ENCODE data around the gene TMEM203.

- TF ChIP-seq, protein P1, sequence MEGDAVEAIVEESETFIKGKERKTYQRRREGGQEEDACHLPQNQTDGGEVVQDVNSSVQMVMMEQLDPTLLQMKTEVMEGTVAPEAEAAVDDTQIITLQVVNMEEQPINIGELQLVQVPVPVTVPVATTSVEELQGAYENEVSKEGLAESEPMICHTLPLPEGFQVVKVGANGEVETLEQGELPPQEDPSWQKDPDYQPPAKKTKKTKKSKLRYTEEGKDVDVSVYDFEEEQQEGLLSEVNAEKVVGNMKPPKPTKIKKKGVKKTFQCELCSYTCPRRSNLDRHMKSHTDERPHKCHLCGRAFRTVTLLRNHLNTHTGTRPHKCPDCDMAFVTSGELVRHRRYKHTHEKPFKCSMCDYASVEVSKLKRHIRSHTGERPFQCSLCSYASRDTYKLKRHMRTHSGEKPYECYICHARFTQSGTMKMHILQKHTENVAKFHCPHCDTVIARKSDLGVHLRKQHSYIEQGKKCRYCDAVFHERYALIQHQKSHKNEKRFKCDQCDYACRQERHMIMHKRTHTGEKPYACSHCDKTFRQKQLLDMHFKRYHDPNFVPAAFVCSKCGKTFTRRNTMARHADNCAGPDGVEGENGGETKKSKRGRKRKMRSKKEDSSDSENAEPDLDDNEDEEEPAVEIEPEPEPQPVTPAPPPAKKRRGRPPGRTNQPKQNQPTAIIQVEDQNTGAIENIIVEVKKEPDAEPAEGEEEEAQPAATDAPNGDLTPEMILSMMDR (conservative IDR thresholded peaks at IDR 0.05; ENCODE audit: low read depth in 2 of 2) = no peak
- TF ChIP-seq EZH2phosphoT487 (IDR thresholded peaks at IDR 0.05; ENCODE audit: unreplicated experiment) (no peak), POLR2AphosphoS5 (IDR thresholded peaks at IDR 0.05; ENCODE audit: low read depth) (no peak), EZH2 (IDR thresholded peaks at IDR 0.05; ENCODE audit: low read depth, unreplicated experiment) (no peak), STAT1 (IDR thresholded peaks at IDR 0.05; ENCODE audit: unreplicated experiment) (no peak)
- TF ChIP-seq, protein P2, sequence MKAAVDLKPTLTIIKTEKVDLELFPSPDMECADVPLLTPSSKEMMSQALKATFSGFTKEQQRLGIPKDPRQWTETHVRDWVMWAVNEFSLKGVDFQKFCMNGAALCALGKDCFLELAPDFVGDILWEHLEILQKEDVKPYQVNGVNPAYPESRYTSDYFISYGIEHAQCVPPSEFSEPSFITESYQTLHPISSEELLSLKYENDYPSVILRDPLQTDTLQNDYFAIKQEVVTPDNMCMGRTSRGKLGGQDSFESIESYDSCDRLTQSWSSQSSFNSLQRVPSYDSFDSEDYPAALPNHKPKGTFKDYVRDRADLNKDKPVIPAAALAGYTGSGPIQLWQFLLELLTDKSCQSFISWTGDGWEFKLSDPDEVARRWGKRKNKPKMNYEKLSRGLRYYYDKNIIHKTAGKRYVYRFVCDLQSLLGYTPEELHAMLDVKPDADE (IDR thresholded peaks at IDR 0.05) = no peak
Observed at GRCh38 chr9:137247916-137248175, 42.4 kb upstream of the TMEM203 start.
